Measurements from ENCODE around the gene MFRP.

MFRP gene

GRCh38 chr11:119378851-119379465 lies 32.5 kb upstream of the MFRP start:
- H3K27me3 ChIP-seq (ENCODE audit: control insufficient read depth, insufficient read depth, low read length): no peaks in the 10 kb centered on the region
- no peak overlapping the region for H3K27ac ChIP-seq
- peaks cover 11% of the 10 kb centered on the region for H3K4me1 ChIP-seq

DNA sequence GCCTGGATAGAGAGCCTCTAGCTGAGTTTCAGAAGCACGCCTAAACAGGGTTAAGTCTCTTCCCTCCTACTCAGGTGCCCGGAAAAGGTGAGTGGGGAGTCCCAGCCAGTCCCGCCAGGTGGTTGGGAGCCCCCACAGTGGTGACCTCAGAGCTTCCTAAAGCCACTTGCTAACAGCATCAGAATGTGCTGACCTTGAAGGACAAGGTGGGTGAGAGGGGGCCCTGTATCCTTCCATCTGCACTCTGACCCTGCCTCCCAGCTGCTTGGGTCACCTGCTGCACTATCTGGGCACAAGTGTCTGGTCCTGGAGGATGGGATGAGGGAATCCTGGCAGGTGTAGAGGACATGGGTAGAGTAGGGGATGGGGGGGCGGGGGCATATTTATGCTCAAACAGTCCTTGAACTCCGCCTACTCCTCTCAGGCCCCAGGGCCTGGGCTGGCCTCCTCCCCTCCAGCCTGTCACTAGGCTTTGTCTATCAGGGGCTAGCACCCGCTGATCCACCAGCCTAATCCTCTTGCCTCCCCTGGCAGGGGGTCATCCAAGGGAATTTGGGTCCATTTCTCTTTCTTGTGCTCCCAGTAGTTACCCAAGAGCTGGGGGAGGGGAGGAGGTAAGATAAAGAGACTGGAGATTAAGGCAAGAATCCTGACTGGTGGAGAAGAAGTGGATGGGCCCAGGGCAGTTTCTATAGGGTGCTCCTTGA lies 31.6 kb upstream of the MFRP start:
- Histone ChIP-seq H2AFZ (no peak overlapping the region), H3K27ac (no peak overlapping the region), H3K4me3 (ENCODE audit: low read depth, low read length) (peak overlapping the region; percentile 16)

More at GRCh38 chr11:119378851-119379465, 32.5 kb upstream of the MFRP start:
- peak overlapping the region; percentile 16 for H3K4me3 ChIP-seq (ENCODE audit: low read depth, low read length)
- H3K9me3 ChIP-seq (ENCODE audit: control insufficient read depth, low read length): no peaks in the 10 kb centered on the region
- H3K79me2 ChIP-seq: no peaks in the 10 kb centered on the region
- H3K9ac ChIP-seq: no peak overlapping the region
- no peaks in the 10 kb centered on the region for H3K36me3 ChIP-seq (ENCODE audit: control insufficient read depth, insufficient read depth, low read length)
- no peak overlapping the region for H2AFZ ChIP-seq
- no peak for TF ChIP-seq CTCF (IDR thresholded peaks at IDR 0.05)
- peak overlapping the region; percentile 21 for H3K4me2 ChIP-seq (ENCODE audit: low read length)

DNA sequence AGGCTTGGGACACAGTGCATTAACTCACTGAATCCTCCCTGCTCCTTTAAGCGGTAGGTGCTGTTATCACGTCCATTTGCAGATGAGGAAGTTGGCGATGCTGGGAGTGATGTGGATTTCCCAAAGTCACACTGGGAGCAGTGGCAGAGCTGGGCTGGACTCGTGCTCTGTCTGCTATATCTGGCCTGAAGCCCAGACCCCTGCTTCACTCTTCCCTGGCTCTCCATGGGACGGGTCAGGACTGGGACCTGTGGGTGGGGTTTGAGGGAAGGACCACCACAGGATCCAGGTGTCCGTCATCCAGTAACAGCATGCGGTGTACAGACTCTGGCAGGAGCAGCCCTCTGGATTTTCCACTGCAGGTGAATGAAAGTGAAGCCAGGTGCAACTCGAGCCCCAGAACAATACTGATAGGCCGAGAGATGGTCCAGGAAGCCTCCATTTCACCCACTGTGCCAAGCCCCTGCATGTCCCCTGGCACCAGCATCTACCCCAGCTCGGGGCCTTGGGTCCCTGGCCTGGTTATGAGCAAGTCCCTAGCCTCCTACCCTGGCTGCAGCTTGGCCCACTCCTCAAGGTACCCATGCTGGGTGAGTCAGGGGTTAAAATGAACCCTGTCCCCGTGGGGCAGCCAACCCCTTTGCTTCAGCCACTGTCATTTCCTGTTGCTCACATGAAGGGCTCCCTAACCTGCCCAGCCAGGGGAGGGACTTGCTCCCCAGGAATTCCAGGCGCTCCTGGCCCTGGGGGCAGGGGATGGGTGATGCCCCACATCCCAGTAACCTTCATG lies 30.8 kb upstream of the MFRP start:
- no peak overlapping the region for H3K4me2 ChIP-seq (ENCODE audit: low read length)
- no peak overlapping the region for H2AFZ ChIP-seq
- no peaks in the 10 kb centered on the region for H3K36me3 ChIP-seq (ENCODE audit: control insufficient read depth, insufficient read depth, low read length)
- no peak for TF ChIP-seq CTCF (IDR thresholded peaks at IDR 0.05)
- no peak overlapping the region for H3K9ac ChIP-seq
- H3K4me3 ChIP-seq (ENCODE audit: low read depth, low read length): no peak overlapping the region
- peaks cover 10% of the 10 kb centered on the region for H3K4me1 ChIP-seq
- H3K27ac ChIP-seq: no peak overlapping the region
- no peaks in the 10 kb centered on the region for H3K27me3 ChIP-seq (ENCODE audit: control insufficient read depth, insufficient read depth, low read length)
- no peaks in the 10 kb centered on the region for H3K79me2 ChIP-seq
- H3K9me3 ChIP-seq (ENCODE audit: control insufficient read depth, low read length): no peaks in the 10 kb centered on the region

More for the DNA sequence above, 31.6 kb upstream of the MFRP start:
- no peak for TF ChIP-seq CTCF (IDR thresholded peaks at IDR 0.05)
- Histone ChIP-seq H3K36me3 (ENCODE audit: control insufficient read depth, insufficient read depth, low read length) (no peaks in the 10 kb centered on the region), H3K4me2 (ENCODE audit: low read length) (peak overlapping the region; percentile 21), H3K4me1 (peaks cover 11% of the 10 kb centered on the region), H3K79me2 (no peaks in the 10 kb centered on the region), H3K9me3 (ENCODE audit: control insufficient read depth, low read length) (no peaks in the 10 kb centered on the region), H3K9ac (no peak overlapping the region), H3K27me3 (ENCODE audit: control insufficient read depth, insufficient read depth, low read length) (no peaks in the 10 kb centered on the region)

DNA sequence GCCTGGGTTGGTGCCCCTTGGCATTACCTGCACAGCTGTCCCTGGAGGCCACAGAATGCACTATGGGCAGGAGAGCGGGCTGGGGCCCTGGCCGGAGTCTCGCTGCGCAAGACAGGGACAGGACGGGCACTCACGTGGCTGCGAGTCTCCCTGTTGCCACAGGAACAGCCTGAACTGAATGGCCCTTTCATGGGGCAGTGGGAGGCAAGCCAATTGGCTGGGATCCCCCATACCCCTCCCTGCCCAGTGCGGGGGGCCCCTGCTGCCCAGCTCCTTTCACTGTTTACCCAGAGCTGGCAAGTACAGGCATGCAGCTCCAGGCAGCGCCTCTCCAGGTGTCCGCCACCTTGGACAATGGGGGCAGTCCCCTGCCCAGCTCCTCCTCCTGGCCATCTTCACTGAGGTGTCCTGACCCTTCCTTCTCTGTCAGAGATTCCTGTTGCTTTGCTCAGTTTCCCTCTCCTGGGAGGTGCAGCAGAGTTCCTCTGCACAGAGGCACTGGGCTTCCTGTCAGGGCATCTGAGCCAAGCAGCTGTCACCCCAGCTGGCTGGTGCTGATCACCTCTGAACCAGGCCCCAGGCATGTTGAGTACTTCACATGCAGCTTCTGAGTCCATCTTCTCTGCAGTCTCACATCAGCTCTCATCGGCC lies 29.8 kb upstream of the MFRP start:
- Histone ChIP-seq H3K27me3 (ENCODE audit: control insufficient read depth, insufficient read depth, low read length) (no peaks in the 10 kb centered on the region), H3K4me3 (ENCODE audit: low read depth, low read length) (no peak overlapping the region), H3K36me3 (ENCODE audit: control insufficient read depth, insufficient read depth, low read length) (no peaks in the 10 kb centered on the region), H3K9ac (no peak overlapping the region), H3K4me2 (ENCODE audit: low read length) (no peak overlapping the region), H2AFZ (no peak overlapping the region), H3K27ac (no peak overlapping the region), H3K9me3 (ENCODE audit: control insufficient read depth, low read length) (no peaks in the 10 kb centered on the region), H3K79me2 (no peaks in the 10 kb centered on the region), H3K4me1 (peaks cover 14% of the 10 kb centered on the region)
- TF ChIP-seq CTCF (IDR thresholded peaks at IDR 0.05): no peak

Measured in parathyroid adenoma (tissue), 2 donors.